Right hindlimb (tissue), 1 donor: ENCODE data around the gene FGF14.

Source experiments
- DNase-seq: peaks from one replicate; pipeline ENCODE4 v3.0.0-alpha.2; 2018

The FGF14 gene

GRCh38 chr13:102309110-102309509 is 92.7 kb downstream of the FGF14 start:
- DNase-seq: no peak

GRCh38 chr13:102302534-102302933 is 99.3 kb downstream of the FGF14 start:
- no peak for DNase-seq

GRCh38 chr13:102300379-102300778 is 101.5 kb downstream of the FGF14 start:
- no peak for DNase-seq

GRCh38 chr13:102299366-102299765 is 102.5 kb downstream of the FGF14 start:
- no peak for DNase-seq

GRCh38 chr13:102298051-102298450 is 103.8 kb downstream of the FGF14 start:
- DNase-seq: no peak

- no peak for DNase-seq
These were observed 106.4 kb downstream of the FGF14 start for GRCh38 chr13:102295316-102296048.

- no peak for DNase-seq
These were observed 107.3 kb downstream of the FGF14 start for GRCh38 chr13:102294407-102295018.

GRCh38 chr13:102293723-102294122 is 108.1 kb downstream of the FGF14 start:
- no peak for DNase-seq

- no peak for DNase-seq
These were observed 110.1 kb downstream of the FGF14 start for GRCh38 chr13:102291587-102292218.

- DNase-seq: no peak
These were observed 112.2 kb downstream of the FGF14 start for GRCh38 chr13:102289606-102290005.

GRCh38 chr13:102286326-102286725 is 115.5 kb downstream of the FGF14 start:
- DNase-seq: no peak

- DNase-seq: no peak
These were observed 121.5 kb downstream of the FGF14 start for GRCh38 chr13:102280366-102280765.

- peak; percentile 32 for DNase-seq
These were observed 124.6 kb downstream of the FGF14 start for GRCh38 chr13:102277286-102277685.

GRCh38 chr13:102276404-102276803 is 125.4 kb downstream of the FGF14 start:
- no peak for DNase-seq

- no peak for DNase-seq
These were observed 125.9 kb downstream of the FGF14 start for GRCh38 chr13:102275969-102276368.

GRCh38 chr13:102273111-102273510 is 128.7 kb downstream of the FGF14 start:
- DNase-seq: no peak

GRCh38 chr13:102267191-102267590 is 134.7 kb downstream of the FGF14 start:
- no peak for DNase-seq

GRCh38 chr13:102261809-102262208 is 140.0 kb downstream of the FGF14 start:
- no peak for DNase-seq

GRCh38 chr13:102261316-102261715 is 140.5 kb downstream of the FGF14 start:
- no peak for DNase-seq

GRCh38 chr13:102260256-102260655 is 141.6 kb downstream of the FGF14 start:
- no peak for DNase-seq

GRCh38 chr13:102255409-102255808 is 146.4 kb downstream of the FGF14 start:
- no peak for DNase-seq

GRCh38 chr13:102251817-102252216 is 150.0 kb downstream of the FGF14 start:
- no peak for DNase-seq

GRCh38 chr13:102250448-102250847 is 151.4 kb downstream of the FGF14 start:
- no peak for DNase-seq

- DNase-seq: no peak
These were observed 157.1 kb downstream of the FGF14 start for GRCh38 chr13:102244607-102245227.
